Stimulated activated CD4-positive, alpha-beta T cell treated with anti-CD3 and anti-CD28 coated beads, Interleukin-4, amount 100 ng/mL, for 4 hours (primary cell): ENCODE results near the gene LIN37.
"Not testable (repeated sequence)": the region's sequence is repeated elsewhere in the genome, so short reads cannot be mapped to it uniquely, and the experiment has no call there.

Source experiments
- DNase-seq, 2 experiments: peaks; one replicate each; pipeline ENCODE4 v3.0.0-alpha.2; 2020

The LIN37 gene

GRCh38 chr19:35720163-35720524, 28.2 kb upstream of the LIN37 start:
- no peak for DNase-seq

- DNase-seq = no peak
Observed at GRCh38 chr19:35720648-35721047, 27.7 kb upstream of the LIN37 start.

GRCh38 chr19:35721374-35721773, 27.0 kb upstream of the LIN37 start:
- no peak for DNase-seq

- no peak for DNase-seq
Observed at GRCh38 chr19:35722461-35722860, 25.9 kb upstream of the LIN37 start.

- no peak for DNase-seq
Observed at GRCh38 chr19:35722897-35723296, 25.5 kb upstream of the LIN37 start.

GRCh38 chr19:35723671-35724070, 24.7 kb upstream of the LIN37 start:
- DNase-seq = no peak

GRCh38 chr19:35724132-35724531, 24.2 kb upstream of the LIN37 start:
- DNase-seq = not testable (repeated sequence)

- no peak for DNase-seq
Observed at GRCh38 chr19:35724560-35724959, 23.8 kb upstream of the LIN37 start.

- no peak for DNase-seq
Observed at GRCh38 chr19:35725216-35725861, 23.0 kb upstream of the LIN37 start.

GRCh38 chr19:35727053-35727955, 21.1 kb upstream of the LIN37 start:
- no peak for DNase-seq

GRCh38 chr19:35727956-35728706, 20.2 kb upstream of the LIN37 start:
- DNase-seq = no peak

GRCh38 chr19:35729021-35729420, 19.4 kb upstream of the LIN37 start:
- DNase-seq = no peak

- no peak for DNase-seq
Observed at GRCh38 chr19:35729763-35730162, 18.6 kb upstream of the LIN37 start.

GRCh38 chr19:35730326-35730725, 18.1 kb upstream of the LIN37 start:
- DNase-seq = no peak

GRCh38 chr19:35731353-35731752, 17.0 kb upstream of the LIN37 start:
- no peak for DNase-seq

GRCh38 chr19:35731779-35732405, 16.5 kb upstream of the LIN37 start:
- no peak for DNase-seq

GRCh38 chr19:35732540-35733179, 15.7 kb upstream of the LIN37 start:
- DNase-seq = no peak

- DNase-seq = no peak
Observed at GRCh38 chr19:35733180-35734125, 14.9 kb upstream of the LIN37 start.

GRCh38 chr19:35734273-35734672, 14.1 kb upstream of the LIN37 start:
- DNase-seq = no peak

- no peak for DNase-seq
Observed at GRCh38 chr19:35734889-35735288, 13.5 kb upstream of the LIN37 start.
